ENCODE data around the gene GPC6. TPM values are rescaled to one million over a fixed set of nuclear protein-coding genes. Genes with fewer than 3 reads are reported as not detected.

GPC6 gene
- total RNA-seq, 1 donor from 2014 or later = 8.4 TPM

GRCh38 chr13:94160875-94161274, 934.3 kb downstream of the GPC6 start:
- Histone ChIP-seq H3K9me3 (no peaks in the 10 kb centered on the region), H3K27me3 (no peaks in the 10 kb centered on the region), H3K27ac (no peak overlapping the region), H3K4me1 (no peaks in the 10 kb centered on the region), H3K4me3 (no peak overlapping the region), H3K36me3 (no peaks in the 10 kb centered on the region)
- intact Hi-C loops (cut with DNase I) = no loop called here
- no peak for DNase-seq
- no peak for ATAC-seq
- TF ChIP-seq, protein P1, sequence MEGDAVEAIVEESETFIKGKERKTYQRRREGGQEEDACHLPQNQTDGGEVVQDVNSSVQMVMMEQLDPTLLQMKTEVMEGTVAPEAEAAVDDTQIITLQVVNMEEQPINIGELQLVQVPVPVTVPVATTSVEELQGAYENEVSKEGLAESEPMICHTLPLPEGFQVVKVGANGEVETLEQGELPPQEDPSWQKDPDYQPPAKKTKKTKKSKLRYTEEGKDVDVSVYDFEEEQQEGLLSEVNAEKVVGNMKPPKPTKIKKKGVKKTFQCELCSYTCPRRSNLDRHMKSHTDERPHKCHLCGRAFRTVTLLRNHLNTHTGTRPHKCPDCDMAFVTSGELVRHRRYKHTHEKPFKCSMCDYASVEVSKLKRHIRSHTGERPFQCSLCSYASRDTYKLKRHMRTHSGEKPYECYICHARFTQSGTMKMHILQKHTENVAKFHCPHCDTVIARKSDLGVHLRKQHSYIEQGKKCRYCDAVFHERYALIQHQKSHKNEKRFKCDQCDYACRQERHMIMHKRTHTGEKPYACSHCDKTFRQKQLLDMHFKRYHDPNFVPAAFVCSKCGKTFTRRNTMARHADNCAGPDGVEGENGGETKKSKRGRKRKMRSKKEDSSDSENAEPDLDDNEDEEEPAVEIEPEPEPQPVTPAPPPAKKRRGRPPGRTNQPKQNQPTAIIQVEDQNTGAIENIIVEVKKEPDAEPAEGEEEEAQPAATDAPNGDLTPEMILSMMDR (IDR thresholded peaks at IDR 0.05) = no peak

GRCh38 chr13:94162289-94162688, 935.7 kb downstream of the GPC6 start:
- Histone ChIP-seq H3K36me3 (no peaks in the 10 kb centered on the region), H3K27me3 (no peaks in the 10 kb centered on the region), H3K9me3 (no peaks in the 10 kb centered on the region), H3K4me3 (no peak overlapping the region), H3K4me1 (no peaks in the 10 kb centered on the region), H3K27ac (no peak overlapping the region)
- TF ChIP-seq, protein P1 (IDR thresholded peaks at IDR 0.05) = no peak
- ATAC-seq (peak; percentile 41), DNase-seq (no peak)
- intact Hi-C loops (cut with DNase I) = no loop called here

DNA sequence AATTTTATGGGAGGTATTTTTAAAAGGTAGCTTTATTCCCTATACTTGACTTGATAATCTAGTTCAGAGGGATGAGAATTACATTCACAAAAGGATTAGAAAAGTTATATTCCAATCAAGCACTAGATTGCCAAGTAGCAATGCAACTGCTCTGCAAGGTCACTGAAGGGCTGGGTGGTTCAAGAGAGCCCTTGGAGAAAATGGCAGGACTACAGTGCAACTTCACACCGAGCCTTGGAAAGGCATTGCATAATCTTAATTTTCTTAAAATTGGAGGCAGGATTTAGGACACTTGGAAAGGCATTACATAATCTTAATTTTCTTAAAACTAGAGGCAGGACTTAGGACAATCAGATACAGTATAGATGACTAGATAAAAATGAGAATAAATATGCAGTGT, 936.9 kb downstream of the GPC6 start:
- H3K4me3 ChIP-seq = no peak overlapping the region
- no peaks in the 10 kb centered on the region for H3K9me3 ChIP-seq
- no peaks in the 10 kb centered on the region for H3K4me1 ChIP-seq
- no peak for DNase-seq
- H3K27ac ChIP-seq = no peak overlapping the region
- H3K36me3 ChIP-seq = no peaks in the 10 kb centered on the region
- H3K27me3 ChIP-seq = no peaks in the 10 kb centered on the region
- intact Hi-C loops (cut with DNase I) = no loop called here
- no peak for ATAC-seq
- TF ChIP-seq, protein P1 (IDR thresholded peaks at IDR 0.05) = no peak

DNA sequence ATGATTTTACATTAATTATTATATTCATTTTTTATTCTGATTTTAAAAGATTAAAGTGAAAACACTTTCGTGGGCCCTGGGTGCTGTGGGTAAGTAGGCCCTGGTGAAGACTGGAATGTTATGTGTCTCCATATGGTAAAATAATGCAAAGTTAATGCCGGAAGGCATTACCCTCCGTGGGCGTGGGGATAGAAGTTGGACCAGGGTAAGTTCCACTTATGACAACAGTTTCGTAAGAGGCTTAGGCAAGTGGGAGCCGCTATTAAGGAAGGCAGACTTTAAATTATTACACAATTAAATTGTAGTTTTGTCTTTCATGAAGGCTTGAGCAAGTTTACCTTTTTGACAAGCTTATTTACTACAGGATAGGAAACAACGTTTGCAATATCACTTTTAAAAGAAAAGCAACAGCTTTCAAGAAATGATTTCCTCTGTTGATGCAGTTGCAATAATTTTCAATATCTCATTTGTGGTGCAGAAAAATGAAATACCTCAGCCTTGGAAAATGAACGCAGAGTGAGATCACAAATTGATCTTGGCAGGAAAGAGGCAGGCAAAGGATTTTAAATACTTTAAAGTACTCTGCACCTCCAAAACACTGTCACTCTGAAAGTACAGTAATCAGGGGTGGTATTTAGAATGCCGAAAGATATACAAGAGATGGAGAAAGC, 942.3 kb downstream of the GPC6 start:
- H3K27me3 ChIP-seq = no peaks in the 10 kb centered on the region
- no peak overlapping the region for H3K27ac ChIP-seq
- no peak for DNase-seq
- no peaks in the 10 kb centered on the region for H3K36me3 ChIP-seq
- intact Hi-C loops (cut with DNase I) = no loop called here
- no peak overlapping the region for H3K4me3 ChIP-seq
- peak; percentile 65 for ATAC-seq
- H3K9me3 ChIP-seq = no peaks in the 10 kb centered on the region
- no peaks in the 10 kb centered on the region for H3K4me1 ChIP-seq
- TF ChIP-seq, protein P1 (IDR thresholded peaks at IDR 0.05) = no peak

- Histone ChIP-seq H3K27ac (no peak overlapping the region), H3K4me3 (no peak overlapping the region), H3K36me3 (no peaks in the 10 kb centered on the region), H3K9me3 (no peaks in the 10 kb centered on the region), H3K27me3 (no peaks in the 10 kb centered on the region), H3K4me1 (no peaks in the 10 kb centered on the region)
- TF ChIP-seq, protein P1 (IDR thresholded peaks at IDR 0.05) = no peak
- DNase-seq = no peak
- intact Hi-C loops (cut with DNase I) = no loop called here
- ATAC-seq = no peak
Observed at GRCh38 chr13:94169454-94170144, 943.0 kb downstream of the GPC6 start.

Data from upper lobe of right lung (tissue), 1 donor.